Epithelial cell of proximal tubule (primary cell): ENCODE results near the gene FIZ1. TPM values are rescaled to one million over a fixed set of nuclear protein-coding genes. Genes with fewer than 3 reads are reported as not detected.
A peak's percentile ranks its signal among the peaks of the same experiment; 100 is the strongest.

Source experiments
- DNase-seq: peaks from one replicate; pipeline ENCODE4 v3.0.0-alpha.2; 2011; ENCODE audit warnings: low read depth
- H3K4me3 ChIP-seq: 2 replicates; pipeline ENCODE4 v1.5.1; 2011; ENCODE audit warnings: low read depth, mild to moderate bottlenecking, low read length
- CTCF ChIP-seq: conservative IDR thresholded peaks from 2 replicates; pipeline ENCODE4 v1.5.1; 2012; ENCODE audit warnings: low read depth, mild to moderate bottlenecking, low read length
- total RNA-seq: library from RNA; depleted of rRNA; stranded (reverse); fragments of >200 nt; gene quantifications from 2 replicates; pipeline ENCODE4 v1.2.3, GENCODE V29; 2015

FIZ1 gene
- total RNA-seq, 1 donor from 2014 or later: 9.7 TPM

GRCh38 chr19:55613396-55613795, 14.1 kb upstream of the FIZ1 start:
- H3K4me3 ChIP-seq: no peak overlapping the region
- DNase-seq: no peak
- no peak for TF ChIP-seq CTCF

- TF ChIP-seq CTCF: no peak
- H3K4me3 ChIP-seq: no peak overlapping the region
- DNase-seq: no peak
Observed at GRCh38 chr19:55611983-55612645, 12.8 kb upstream of the FIZ1 start.

GRCh38 chr19:55611300-55611982, 12.1 kb upstream of the FIZ1 start:
- no peak overlapping the region for H3K4me3 ChIP-seq
- DNase-seq: no peak
- no peak for TF ChIP-seq CTCF

- TF ChIP-seq CTCF: no peak
- no peak for DNase-seq
- H3K4me3 ChIP-seq: no peak overlapping the region
Observed at GRCh38 chr19:55609326-55609725, 10.0 kb upstream of the FIZ1 start.

GRCh38 chr19:55606817-55607216, 7.5 kb upstream of the FIZ1 start:
- no peak for TF ChIP-seq CTCF
- H3K4me3 ChIP-seq: peak overlapping the region; percentile 86
- DNase-seq: no peak

GRCh38 chr19:55606471-55606787, 7.1 kb upstream of the FIZ1 start:
- peak overlapping the region; percentile 86 for H3K4me3 ChIP-seq
- TF ChIP-seq CTCF: no peak
- DNase-seq: no peak
